ENCODE data around the gene SPTLC3. TPM values are rescaled to one million over a fixed set of nuclear protein-coding genes. Genes with fewer than 3 reads are reported as not detected.

SPTLC3 gene
- total RNA-seq, 1 experiment from 2014 or later = 31.5 TPM

GRCh38 chr20:13207016-13207415, 198.2 kb downstream of the SPTLC3 start:
- Histone ChIP-seq H3K9me3 (no peaks in the 10 kb centered on the region), H3K36me3 (ENCODE audit: control insufficient read depth, insufficient read depth, low read length) (no peaks in the 10 kb centered on the region), H3K4me1 (no peaks in the 10 kb centered on the region), H3K27me3 (replicated peaks; ENCODE audit: control insufficient read depth, insufficient read depth, low read length) (no peaks in the 10 kb centered on the region), H3K4me3 (ENCODE audit: low read depth, low read length) (no peak overlapping the region)
- no peaks in the 10 kb centered on the region for H3K27me3 Mint-ChIP-seq (ENCODE audit: insufficient read depth, unreplicated experiment)
- no peak overlapping the region for H3K4me3 Mint-ChIP-seq (ENCODE audit: unreplicated experiment)
- H3K36me3 Mint-ChIP-seq (ENCODE audit: insufficient read depth, unreplicated experiment) = no peaks in the 10 kb centered on the region
- CTCF ChIA-PET = no interaction called here
- no TSS peak for BruUV-seq (replicated peaks)
- no peak for DNase-seq
- POLR2A ChIA-PET = interaction anchor here (0.6 kb wide), 1 partner anchor 389 kb away, joined by 5 read pairs; no protein-coding TSS in a partner anchor
- no peaks in the 10 kb centered on the region for H3K4me1 Mint-ChIP-seq (ENCODE audit: low read depth, unreplicated experiment)
- no peaks in the 10 kb centered on the region for H3K9me3 Mint-ChIP-seq (ENCODE audit: unreplicated experiment)
- intact Hi-C loops (cut with micrococcal nuclease; ENCODE audit: unreplicated experiment) = no loop called here
- H3K27ac Mint-ChIP-seq (ENCODE audit: unreplicated experiment) = no peak overlapping the region
- no peak for TF ChIP-seq CTCF (IDR thresholded peaks at IDR 0.05; ENCODE audit: insufficient read depth in 1 of 2, low read depth in 1 of 2, low read length in 1 of 2, severe bottlenecking in 1 of 2, unreplicated experiment in 1 of 2)

GRCh38 chr20:13211956-13212618, 203.3 kb downstream of the SPTLC3 start:
- H3K4me1 Mint-ChIP-seq (ENCODE audit: low read depth, unreplicated experiment) = no peaks in the 10 kb centered on the region
- Histone ChIP-seq H3K4me3 (ENCODE audit: low read depth, low read length) (no peak overlapping the region), H3K9me3 (no peaks in the 10 kb centered on the region), H3K36me3 (ENCODE audit: control insufficient read depth, insufficient read depth, low read length) (no peaks in the 10 kb centered on the region), H3K4me1 (no peaks in the 10 kb centered on the region), H3K27me3 (replicated peaks; ENCODE audit: control insufficient read depth, insufficient read depth, low read length) (no peaks in the 10 kb centered on the region)
- no TSS peak for BruUV-seq (replicated peaks)
- H3K9me3 Mint-ChIP-seq (ENCODE audit: unreplicated experiment) = no peaks in the 10 kb centered on the region
- DNase-seq = no peak
- TF ChIP-seq CTCF (IDR thresholded peaks at IDR 0.05; ENCODE audit: insufficient read depth in 1 of 2, low read depth in 1 of 2, low read length in 1 of 2, severe bottlenecking in 1 of 2, unreplicated experiment in 1 of 2) = no peak
- no peak overlapping the region for H3K27ac Mint-ChIP-seq (ENCODE audit: unreplicated experiment)
- no peak overlapping the region for H3K4me3 Mint-ChIP-seq (ENCODE audit: unreplicated experiment)
- ChIA-PET POLR2A (no interaction called here), CTCF (no interaction called here)
- no peaks in the 10 kb centered on the region for H3K36me3 Mint-ChIP-seq (ENCODE audit: insufficient read depth, unreplicated experiment)
- intact Hi-C loops (cut with micrococcal nuclease; ENCODE audit: unreplicated experiment) = no loop called here
- H3K27me3 Mint-ChIP-seq (ENCODE audit: insufficient read depth, unreplicated experiment) = peaks cover 16% of the 10 kb centered on the region

GRCh38 chr20:13212750-13213149, 204.0 kb downstream of the SPTLC3 start:
- Histone ChIP-seq H3K4me1 (no peaks in the 10 kb centered on the region), H3K36me3 (ENCODE audit: control insufficient read depth, insufficient read depth, low read length) (no peaks in the 10 kb centered on the region), H3K27me3 (replicated peaks; ENCODE audit: control insufficient read depth, insufficient read depth, low read length) (no peaks in the 10 kb centered on the region), H3K9me3 (no peaks in the 10 kb centered on the region), H3K4me3 (ENCODE audit: low read depth, low read length) (no peak overlapping the region)
- no TSS peak for BruUV-seq (replicated peaks)
- intact Hi-C loops (cut with micrococcal nuclease; ENCODE audit: unreplicated experiment) = no loop called here
- H3K27me3 Mint-ChIP-seq (ENCODE audit: insufficient read depth, unreplicated experiment) = peaks cover 16% of the 10 kb centered on the region
- no peak overlapping the region for H3K4me3 Mint-ChIP-seq (ENCODE audit: unreplicated experiment)
- DNase-seq = no peak
- TF ChIP-seq CTCF (IDR thresholded peaks at IDR 0.05; ENCODE audit: insufficient read depth in 1 of 2, low read depth in 1 of 2, low read length in 1 of 2, severe bottlenecking in 1 of 2, unreplicated experiment in 1 of 2) = no peak
- no peaks in the 10 kb centered on the region for H3K9me3 Mint-ChIP-seq (ENCODE audit: unreplicated experiment)
- POLR2A ChIA-PET = no interaction called here
- H3K36me3 Mint-ChIP-seq (ENCODE audit: insufficient read depth, unreplicated experiment) = no peaks in the 10 kb centered on the region
- no peak overlapping the region for H3K27ac Mint-ChIP-seq (ENCODE audit: unreplicated experiment)
- no peaks in the 10 kb centered on the region for H3K4me1 Mint-ChIP-seq (ENCODE audit: low read depth, unreplicated experiment)
- CTCF ChIA-PET = no interaction called here
